ENCODE measurements around the gene IGSF8.
A peak's percentile ranks its signal among the peaks of the same experiment; 100 is the strongest.

The IGSF8 gene

GRCh38 chr1:160087118-160087662, 11.2 kb downstream of the IGSF8 start:
- DNase-seq (ENCODE audit: low spot score): no peak

DNA sequence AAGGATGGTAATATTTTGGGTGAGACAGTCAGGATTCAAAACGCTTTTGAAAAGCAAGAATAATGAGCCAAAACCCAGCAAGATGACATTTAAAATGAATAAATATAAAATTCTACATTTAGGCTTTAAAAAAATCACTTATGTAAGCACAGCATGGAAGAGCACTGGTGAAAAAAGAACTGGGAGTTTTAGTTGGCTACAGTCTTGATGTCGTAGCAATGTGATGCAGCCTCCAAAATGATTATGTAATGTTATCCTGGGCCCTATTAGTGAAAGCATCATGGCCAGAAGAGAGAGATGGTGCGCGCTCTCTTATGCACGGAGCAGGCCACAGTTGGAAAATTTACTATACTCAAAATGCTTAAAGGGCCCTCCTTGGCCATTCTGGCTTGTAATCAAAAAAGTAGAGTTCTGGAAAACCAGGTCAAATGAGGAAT, 11.9 kb downstream of the IGSF8 start:
- no peak for DNase-seq (ENCODE audit: low spot score)

GRCh38 chr1:160085686-160086455, 12.5 kb downstream of the IGSF8 start:
- DNase-seq (ENCODE audit: low spot score): peak; percentile 61

DNA sequence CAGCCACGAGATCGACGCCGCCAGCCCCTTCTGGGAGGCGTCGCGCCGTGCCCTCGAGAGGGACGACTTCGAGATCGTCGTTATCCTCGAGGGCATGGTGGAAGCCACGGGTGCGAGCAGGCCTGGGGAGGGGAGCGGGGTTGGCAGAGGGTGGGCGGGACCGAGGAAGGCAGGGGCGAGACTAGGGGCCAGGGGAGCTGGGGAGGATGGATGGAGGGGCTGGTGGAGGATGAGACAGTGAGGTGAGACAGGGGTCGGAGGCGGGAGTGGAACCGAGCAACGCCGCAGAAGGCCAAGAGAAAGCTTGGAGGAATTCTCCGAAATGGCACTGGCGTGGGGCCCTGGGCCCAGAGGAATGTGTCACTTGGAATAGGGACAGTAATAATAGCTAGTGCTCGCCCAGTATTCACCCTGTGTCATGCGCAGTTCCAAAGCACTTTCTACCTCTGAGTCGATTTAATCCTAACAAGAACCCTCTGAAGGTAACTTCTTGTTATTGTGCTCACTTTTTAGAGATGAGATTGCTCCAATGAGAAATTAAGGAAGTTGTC, 13.6 kb downstream of the IGSF8 start:
- no peak for DNase-seq (ENCODE audit: low spot score)

DNA sequence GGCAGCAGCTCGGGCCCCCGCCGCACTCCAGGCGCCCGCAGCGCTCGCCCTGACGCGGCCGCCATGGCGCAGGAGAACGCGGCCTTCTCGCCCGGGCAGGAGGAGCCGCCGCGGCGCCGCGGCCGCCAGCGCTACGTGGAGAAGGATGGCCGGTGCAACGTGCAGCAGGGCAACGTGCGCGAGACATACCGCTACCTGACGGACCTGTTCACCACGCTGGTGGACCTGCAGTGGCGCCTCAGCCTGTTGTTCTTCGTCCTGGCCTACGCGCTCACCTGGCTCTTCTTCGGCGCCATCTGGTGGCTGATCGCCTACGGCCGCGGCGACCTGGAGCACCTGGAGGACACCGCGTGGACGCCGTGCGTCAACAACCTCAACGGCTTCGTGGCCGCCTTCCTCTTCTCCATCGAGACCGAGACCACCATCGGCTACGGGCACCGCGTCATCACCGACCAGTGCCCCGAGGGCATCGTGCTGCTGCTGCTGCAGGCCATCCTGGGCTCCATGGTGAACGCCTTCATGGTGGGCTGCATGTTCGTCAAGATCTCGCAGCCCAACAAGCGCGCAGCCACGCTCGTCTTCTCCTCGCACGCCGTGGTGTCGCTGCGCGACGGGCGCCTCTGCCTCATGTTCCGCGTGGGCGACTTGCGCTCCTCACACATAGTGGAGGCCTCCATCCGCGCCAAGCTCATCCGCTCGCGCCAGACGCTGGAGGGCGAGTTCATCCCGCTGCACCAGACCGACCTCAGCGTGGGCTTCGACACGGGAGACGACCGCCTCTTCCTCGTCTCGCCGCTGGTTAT, 14.2 kb downstream of the IGSF8 start:
- no peak for DNase-seq (ENCODE audit: low spot score)

DNA sequence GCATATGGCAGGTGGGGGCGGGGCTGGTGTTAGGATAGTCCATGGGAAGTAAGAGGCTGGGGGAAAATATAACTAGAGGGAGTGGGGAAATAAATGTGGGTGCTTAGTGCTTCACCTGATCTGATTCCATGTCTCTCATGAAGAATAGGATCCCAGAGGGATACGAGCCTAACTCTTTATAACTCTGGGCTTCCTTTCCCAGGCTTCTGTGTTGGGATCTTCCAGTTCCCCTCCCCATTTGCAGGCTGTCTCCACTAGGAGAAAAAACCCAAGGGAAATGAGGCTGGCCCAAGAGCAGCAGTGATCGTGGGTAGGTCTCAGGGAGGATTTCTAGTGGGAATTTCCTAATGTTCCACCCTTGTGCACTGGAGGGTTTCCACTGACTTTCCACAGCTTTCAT, 15.5 kb downstream of the IGSF8 start:
- DNase-seq (ENCODE audit: low spot score): no peak

DNA sequence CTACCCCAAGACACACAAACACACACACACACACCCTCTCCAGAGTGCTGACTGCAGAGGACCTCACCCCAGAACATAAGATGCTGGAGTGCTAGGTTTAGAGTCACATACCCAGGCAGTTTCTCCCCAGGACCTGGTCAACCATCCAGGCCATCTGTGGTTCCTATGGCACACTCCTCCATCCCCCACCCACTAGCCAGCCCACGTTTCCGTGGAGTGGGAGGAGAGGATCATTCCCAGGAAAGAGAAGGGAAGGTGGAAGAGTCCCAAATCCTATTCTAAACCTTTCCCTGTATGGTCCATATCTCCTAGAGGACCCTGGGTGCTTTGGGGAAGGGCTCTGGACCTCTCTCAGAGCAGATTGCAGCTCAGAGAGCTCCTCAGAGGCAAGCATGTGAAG, 15.9 kb downstream of the IGSF8 start:
- DNase-seq (ENCODE audit: low spot score): no peak

- no peak for DNase-seq (ENCODE audit: low spot score)
Observed at GRCh38 chr1:160081261-160081936, 17.0 kb downstream of the IGSF8 start, which contains the start of gene KCNJ9. Gene KCNJ9, plus strand, starts transcription at chr1:160081538. Its CDS starts 2,493 bp downstream, at chr1:160084031.

DNA sequence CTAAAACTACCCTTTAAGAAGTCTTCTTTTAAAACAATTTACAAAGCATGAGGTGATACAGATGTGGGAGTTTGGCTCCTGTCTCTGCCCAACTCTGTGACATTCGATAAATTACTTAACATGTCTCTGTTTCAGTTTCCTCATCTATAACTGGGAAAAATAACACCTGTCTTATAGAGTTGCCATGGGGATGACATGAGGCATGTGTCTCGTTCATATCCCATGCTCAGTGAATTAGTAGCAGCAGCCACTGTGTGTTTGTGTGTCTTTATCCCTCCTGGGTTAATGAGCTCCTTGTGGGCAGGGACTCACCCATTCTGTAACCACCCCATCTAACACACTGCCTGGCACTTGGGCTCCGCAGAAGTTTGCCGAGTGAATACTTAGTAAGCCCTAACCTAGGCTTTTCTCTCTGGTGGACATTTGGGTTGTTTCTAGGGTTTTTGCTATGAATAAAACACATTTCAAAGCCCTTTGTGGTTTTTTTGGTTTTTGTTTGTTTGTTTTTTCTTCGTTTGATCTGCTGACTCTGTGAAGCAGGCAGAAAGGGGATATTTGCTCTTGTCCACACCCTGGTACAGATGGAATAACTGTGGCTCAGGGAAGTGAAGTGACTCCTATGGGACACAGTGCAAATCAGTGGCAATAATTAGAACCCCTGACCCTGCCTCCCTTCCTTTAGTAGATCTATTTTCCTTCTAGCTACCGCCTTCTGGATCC, 17.9 kb downstream of the IGSF8 start:
- DNase-seq (ENCODE audit: low spot score): peak; percentile 81

DNA sequence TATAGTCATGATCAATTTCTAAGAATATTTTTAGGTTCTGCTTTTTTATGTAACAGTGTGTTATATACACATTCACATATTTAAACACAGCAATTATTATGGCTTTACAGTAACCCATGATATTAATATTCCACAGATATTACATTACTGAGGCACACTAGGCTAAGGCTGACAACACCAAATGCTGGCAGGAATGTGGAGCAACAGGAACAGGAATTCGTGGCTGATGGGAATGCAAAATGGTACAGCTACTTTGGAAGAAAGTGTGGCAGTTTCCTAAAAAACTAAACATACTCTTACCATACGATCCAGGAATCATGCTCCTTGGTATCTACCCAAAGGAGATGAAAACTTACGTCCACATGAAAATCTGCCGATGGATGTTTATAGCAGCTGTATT, 19.0 kb downstream of the IGSF8 start:
- DNase-seq (ENCODE audit: low spot score): no peak

- DNase-seq (ENCODE audit: low spot score): peak; percentile 45
Observed at GRCh38 chr1:160078512-160079195, 19.8 kb downstream of the IGSF8 start.

GRCh38 chr1:160077486-160077885, 20.9 kb downstream of the IGSF8 start:
- no peak for DNase-seq (ENCODE audit: low spot score)

- DNase-seq (ENCODE audit: low spot score): no peak
Observed at GRCh38 chr1:160076295-160076694, 22.1 kb downstream of the IGSF8 start.

- DNase-seq (ENCODE audit: low spot score): no peak
Observed at GRCh38 chr1:160075836-160076235, 22.6 kb downstream of the IGSF8 start.

DNA sequence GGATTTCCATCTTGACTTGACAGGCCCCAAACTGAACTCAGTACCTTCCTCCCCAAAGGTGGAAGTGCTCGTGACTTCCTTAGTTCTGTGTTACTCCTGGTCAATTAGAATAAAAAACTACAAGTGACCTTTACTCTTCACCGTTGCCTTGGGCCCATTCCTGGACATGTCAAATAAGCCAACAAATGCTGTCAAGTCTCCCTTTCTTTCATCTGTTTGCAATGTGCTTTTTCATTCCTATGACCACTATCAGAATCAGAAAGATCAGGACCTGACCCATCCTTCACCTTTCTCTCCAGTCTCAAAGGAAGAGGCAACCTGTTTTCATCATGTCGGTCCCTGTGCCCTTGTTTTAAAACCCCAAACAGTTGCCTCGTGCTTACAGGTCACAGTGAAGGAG, 23.6 kb downstream of the IGSF8 start:
- DNase-seq (ENCODE audit: low spot score): no peak

DNA sequence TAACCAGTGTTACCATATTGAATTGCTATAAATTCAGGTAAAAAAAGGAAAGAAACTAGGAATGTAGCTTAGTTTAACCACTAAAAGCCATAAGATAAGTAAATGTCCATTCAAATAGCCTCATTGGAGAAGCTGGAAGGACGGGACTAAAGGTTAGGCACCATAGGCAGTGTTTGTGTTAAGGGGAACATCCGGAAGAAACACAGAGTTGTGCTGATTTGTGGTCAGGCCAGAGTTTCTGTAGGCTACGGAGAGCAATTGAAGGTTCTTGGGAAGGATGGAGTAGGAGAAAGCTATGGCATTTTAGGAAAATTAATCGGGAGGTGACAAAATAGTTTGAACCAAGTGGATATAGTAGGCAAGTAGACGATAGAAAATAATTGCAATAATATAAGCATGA, 27.1 kb downstream of the IGSF8 start:
- no peak for DNase-seq (ENCODE audit: low spot score)

DNA sequence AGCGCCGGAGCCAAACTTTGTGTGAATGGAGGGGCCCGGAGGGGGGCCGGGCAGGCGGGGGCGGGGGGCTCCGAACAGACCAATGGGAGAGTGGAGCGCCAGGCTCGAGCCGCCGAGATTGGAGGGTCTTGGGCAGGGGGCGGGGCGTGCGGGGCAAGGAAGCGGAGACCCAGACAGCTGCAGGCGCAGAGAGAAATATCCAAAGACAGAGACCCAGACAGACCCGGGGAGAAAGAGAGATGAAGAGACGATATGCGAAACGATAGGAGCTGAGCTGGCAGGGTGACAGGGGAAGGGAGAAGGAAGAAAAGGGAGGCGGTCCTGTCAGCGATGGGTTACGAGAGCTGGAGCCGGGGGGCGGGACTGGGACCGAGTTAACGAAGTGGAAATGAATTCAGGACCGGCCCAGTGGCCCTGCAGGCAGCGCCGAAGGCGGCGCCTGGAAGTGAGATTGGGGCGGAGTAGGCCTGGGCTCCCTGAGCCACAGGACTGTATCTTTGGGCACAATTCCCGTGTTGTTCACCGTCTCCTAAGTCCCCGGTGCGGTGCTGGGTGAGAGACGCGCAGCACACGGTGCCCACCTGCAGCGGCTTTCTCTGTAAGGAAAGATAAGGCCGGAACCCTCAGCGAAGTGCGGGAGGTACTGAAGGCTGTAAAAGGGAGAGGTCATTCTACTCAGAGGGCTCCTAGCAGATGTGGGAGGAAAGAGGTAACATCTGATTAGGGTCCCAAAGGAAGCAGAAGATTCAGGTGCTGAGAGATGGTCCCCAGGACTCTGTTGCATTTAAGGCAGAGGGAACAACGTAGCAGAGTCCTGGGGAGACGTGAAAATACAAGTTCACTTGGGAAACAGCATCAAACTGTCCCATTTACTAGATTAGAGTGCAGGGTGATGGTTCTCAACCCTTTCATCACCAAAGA, 27.9 kb downstream of the IGSF8 start:
- peak; percentile 59 for DNase-seq (ENCODE audit: low spot score)

GRCh38 chr1:160069460-160070231, 28.8 kb downstream of the IGSF8 start, which contains the start of gene KCNJ10:
Gene KCNJ10, minus strand, starts transcription at chr1:160070160. Its CDS starts 27,628 bp downstream, at chr1:160042532.
- DNase-seq (ENCODE audit: low spot score): no peak

GRCh38 chr1:160068225-160068624, 30.2 kb downstream of the IGSF8 start:
- DNase-seq (ENCODE audit: low spot score): no peak

Measured in SW480 (cell line).